GM23338 (cell line): Measurements from ENCODE around the gene ATG7. TPM values are rescaled to one million over a fixed set of nuclear protein-coding genes. Genes with fewer than 3 reads are reported as not detected.

Experiments used
- ATAC-seq: fragments of 200-7000 bp; cut with Tn5 transposase; 3 replicates; pipeline ENCODE4 v1.9.1; 2020
- DNase-seq: peaks from one replicate; pipeline ENCODE4 v3.0.0-alpha.2; 2015; ENCODE audit warnings: low spot score
- H2AFZ ChIP-seq: fragments of 200-600 bp; sonication (generic); 2 replicates; pipeline ENCODE4 v1.8.0; 2016; ENCODE audit warnings: antibody characterized with exemption, mild to moderate bottlenecking, moderate library complexity
- H3F3A ChIP-seq: fragments of 200-600 bp; sonication (generic); replicated peaks from 2 replicates; pipeline ENCODE4 v1.8.0; 2017; ENCODE audit warnings: antibody characterized with exemption, mixed run types, low read depth
- H3K27ac ChIP-seq: fragments of 200-600 bp; sonication (generic); 2 replicates; pipeline ENCODE4 v1.6.1; 2016; ENCODE audit warnings: low read depth
- H3K27me3 ChIP-seq: fragments of 200-600 bp; sonication (generic); 2 replicates; pipeline ENCODE4 v1.8.0; 2016; ENCODE audit warnings: mild to moderate bottlenecking, mixed run types, moderate library complexity; ENCODE audit not compliant: insufficient read depth
- H3K36me3 ChIP-seq: fragments of 200-600 bp; sonication (generic); 2 replicates; pipeline ENCODE4 v1.8.0; 2016; ENCODE audit warnings: mild to moderate bottlenecking; ENCODE audit not compliant: insufficient read depth
- H3K4me1 ChIP-seq: fragments of 200-600 bp; sonication (generic); 2 replicates; pipeline ENCODE4 v1.8.0; 2016; ENCODE audit warnings: mild to moderate bottlenecking, moderate library complexity; ENCODE audit not compliant: insufficient read depth
- H3K4me2 ChIP-seq: fragments of 200-600 bp; sonication (generic); 2 replicates; pipeline ENCODE4 v1.7.1; 2017; ENCODE audit warnings: mixed run types
- H3K4me3 ChIP-seq: fragments of 200-600 bp; sonication (generic); 2 replicates; pipeline ENCODE4 v1.6.1; 2016; ENCODE audit warnings: mixed run types
- H3K79me2 ChIP-seq: fragments of 200-600 bp; sonication (generic); replicated peaks from 2 replicates; pipeline ENCODE4 v1.8.0; 2017; ENCODE audit warnings: mild to moderate bottlenecking; ENCODE audit not compliant: insufficient read depth
- H3K9me2 ChIP-seq: fragments of 200-600 bp; sonication (generic); 2 replicates; pipeline ENCODE4 v1.8.0; 2017; ENCODE audit not compliant: insufficient read depth
- H4K20me1 ChIP-seq: fragments of 200-600 bp; sonication (generic); replicated peaks from 2 replicates; pipeline ENCODE4 v1.8.0; 2017; ENCODE audit warnings: mild to moderate bottlenecking; ENCODE audit not compliant: insufficient read depth
- H3K27ac Mint-ChIP-seq: 2 replicates; pipeline ENCODE4 v1.8.0; 2020; ENCODE audit warnings: inconsistent platforms, mild to moderate bottlenecking, moderate library complexity, mixed read lengths
- H3K27me3 Mint-ChIP-seq: 3 replicates; pipeline ENCODE4 v1.8.0; 2022; ENCODE audit warnings: low read depth, mild to moderate bottlenecking, moderate library complexity, mixed read lengths, inconsistent platforms; ENCODE audit not compliant: insufficient read depth, poor library complexity
- H3K36me3 Mint-ChIP-seq: 3 replicates; pipeline ENCODE4 v1.8.0; 2021; ENCODE audit warnings: low read depth, mild to moderate bottlenecking, inconsistent platforms, moderate library complexity, mixed read lengths
- H3K4me1 Mint-ChIP-seq: 3 replicates; pipeline ENCODE4 v1.8.0; 2020; ENCODE audit warnings: mild to moderate bottlenecking, inconsistent platforms, mixed read lengths
- H3K4me3 Mint-ChIP-seq: 3 replicates; pipeline ENCODE4 v1.8.0; 2021; ENCODE audit warnings: moderate library complexity, mild to moderate bottlenecking, inconsistent platforms, mixed read lengths
- H3K9me3 Mint-ChIP-seq: 3 replicates; pipeline ENCODE4 v1.8.0; 2020; ENCODE audit warnings: moderate library complexity, mild to moderate bottlenecking, inconsistent platforms, mixed read lengths
- CREB1 ChIP-seq: fragments of 250-450 bp; sonication (Bioruptor Pico); IDR thresholded peaks from 2 replicates; pipeline ENCODE4 v1.5.0; 2020; ENCODE audit warnings: low read depth, mild to moderate bottlenecking, moderate library complexity
- EZH2 ChIP-seq: fragments of 200-600 bp; sonication (generic); IDR thresholded peaks from one replicate; pipeline ENCODE4 v1.8.0; 2017; ENCODE audit warnings: antibody characterized with exemption, mild to moderate bottlenecking, low read depth; ENCODE audit not compliant: unreplicated experiment
- EZH2phosphoT487 ChIP-seq: fragments of 200-600 bp; sonication (generic); IDR thresholded peaks from one replicate; pipeline ENCODE4 v1.8.1; 2018; ENCODE audit warnings: antibody characterized with exemption; ENCODE audit not compliant: unreplicated experiment
- JUNB ChIP-seq: IDR thresholded peaks from one replicate; pipeline ENCODE4 v1.6.1; 2016; ENCODE audit warnings: antibody characterized with exemption; ENCODE audit not compliant: unreplicated experiment
- POLR2AphosphoS5 ChIP-seq: IDR thresholded peaks from 2 replicates; pipeline ENCODE4 v1.6.1; 2016; ENCODE audit warnings: antibody characterized with exemption, low read depth
- STAT1 ChIP-seq: IDR thresholded peaks from one replicate; pipeline ENCODE4 v1.6.1; 2016; ENCODE audit warnings: antibody characterized with exemption; ENCODE audit not compliant: unreplicated experiment
- ZNF331 ChIP-seq: fragments of 250-450 bp; sonication (Bioruptor Pico); IDR thresholded peaks from 2 replicates; pipeline ENCODE4 v1.5.0; 2020; ENCODE audit warnings: low read depth, mild to moderate bottlenecking, moderate library complexity
- polyA plus RNA-seq: library from polyadenylated mRNA; unstranded; fragments of >200 nt; fragmentation: Nextera tagmentation; extraction: Ambion mirVana; gene quantifications from 2 replicates; pipeline ENCODE4 v1.2.1, GENCODE V29; 2016
- total RNA-seq: library from RNA; depleted of rRNA; stranded (reverse); fragments of >200 nt; shearing (Covaris generic); gene quantifications from 2 replicates; pipeline ENCODE4 v1.2.3, GENCODE V29; 2014
- TF ChIP-seq, protein P1 (sequence below): IDR thresholded peaks from one replicate; pipeline ENCODE4 v1.6.1; 2018; ENCODE audit warnings: antibody characterized with exemption; ENCODE audit not compliant: unreplicated experiment
- TF ChIP-seq, protein P2 (sequence below), 2 experiments: fragments of 200-600 bp in 1 of 2; sonication (generic) in 1 of 2; conservative IDR thresholded peaks; 2 replicates each; pipeline versions ENCODE4 v1.5.1 to v1.6.1; 2016 to 2017; ENCODE audit warnings: antibody characterized with exemption in 2 of 2, low read depth in 2 of 2, mild to moderate bottlenecking in 2 of 2, moderate library complexity in 1 of 2
- TF ChIP-seq, protein P3 (sequence below): IDR thresholded peaks from 2 replicates; pipeline ENCODE4 v1.6.1; 2016; ENCODE audit warnings: antibody characterized with exemption

Gene ATG7
- total and polyA plus RNA-seq, 2 experiments from 2014 or later = 16.2 to 36.7 TPM

DNA sequence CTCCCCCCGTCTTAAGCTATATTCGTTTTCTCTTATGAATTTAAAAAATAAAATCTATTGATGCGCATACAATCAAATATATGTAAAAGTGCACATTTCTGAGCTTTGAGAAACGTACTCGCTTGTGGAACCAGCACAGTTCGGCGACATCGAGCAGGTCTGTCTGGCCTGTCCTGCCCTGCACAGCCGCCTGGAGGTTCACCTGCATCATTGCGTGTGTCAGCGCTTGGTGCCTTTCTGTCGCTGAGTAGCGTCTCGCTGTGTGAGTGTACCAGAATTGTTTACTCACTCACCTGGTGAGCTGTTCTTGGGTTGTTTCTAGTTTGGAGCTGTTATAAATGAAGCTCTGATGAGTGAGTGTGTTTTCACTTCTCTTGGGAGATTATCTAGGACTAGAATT, 267.5 kb downstream of the ATG7 start:
- Mint-ChIP-seq H3K9me3 (no peaks in the 10 kb centered on the region), H3K4me1 (no peaks in the 10 kb centered on the region; the same call in 2 of the 3 replicates), H3K4me3 (no peak overlapping the region), H3K27me3 (peaks cover 9% of the 10 kb centered on the region), H3K27ac (no peak overlapping the region), H3K36me3 (no peaks in the 10 kb centered on the region)
- Histone ChIP-seq H2AFZ (no peak overlapping the region), H3K79me2 (no peaks in the 10 kb centered on the region), H3K36me3 (no peaks in the 10 kb centered on the region), H3F3A (no peaks in the 10 kb centered on the region), H3K27ac (no peak overlapping the region; the same call in 1 of the 2 replicates), H4K20me1 (no peaks in the 10 kb centered on the region), H3K4me1 (no peaks in the 10 kb centered on the region), H3K4me3 (no peak overlapping the region), H3K4me2 (no peak overlapping the region), H3K9me2 (no peaks in the 10 kb centered on the region), H3K27me3 (no peaks in the 10 kb centered on the region)
- DNase-seq = peak; percentile 51
- TF ChIP-seq CREB1 (CRISPR knock-in tag) (no peak), EZH2 (no peak), ZNF331 (CRISPR knock-in tag) (no peak), POLR2AphosphoS5 (no peak)
- TF ChIP-seq, protein P1, sequence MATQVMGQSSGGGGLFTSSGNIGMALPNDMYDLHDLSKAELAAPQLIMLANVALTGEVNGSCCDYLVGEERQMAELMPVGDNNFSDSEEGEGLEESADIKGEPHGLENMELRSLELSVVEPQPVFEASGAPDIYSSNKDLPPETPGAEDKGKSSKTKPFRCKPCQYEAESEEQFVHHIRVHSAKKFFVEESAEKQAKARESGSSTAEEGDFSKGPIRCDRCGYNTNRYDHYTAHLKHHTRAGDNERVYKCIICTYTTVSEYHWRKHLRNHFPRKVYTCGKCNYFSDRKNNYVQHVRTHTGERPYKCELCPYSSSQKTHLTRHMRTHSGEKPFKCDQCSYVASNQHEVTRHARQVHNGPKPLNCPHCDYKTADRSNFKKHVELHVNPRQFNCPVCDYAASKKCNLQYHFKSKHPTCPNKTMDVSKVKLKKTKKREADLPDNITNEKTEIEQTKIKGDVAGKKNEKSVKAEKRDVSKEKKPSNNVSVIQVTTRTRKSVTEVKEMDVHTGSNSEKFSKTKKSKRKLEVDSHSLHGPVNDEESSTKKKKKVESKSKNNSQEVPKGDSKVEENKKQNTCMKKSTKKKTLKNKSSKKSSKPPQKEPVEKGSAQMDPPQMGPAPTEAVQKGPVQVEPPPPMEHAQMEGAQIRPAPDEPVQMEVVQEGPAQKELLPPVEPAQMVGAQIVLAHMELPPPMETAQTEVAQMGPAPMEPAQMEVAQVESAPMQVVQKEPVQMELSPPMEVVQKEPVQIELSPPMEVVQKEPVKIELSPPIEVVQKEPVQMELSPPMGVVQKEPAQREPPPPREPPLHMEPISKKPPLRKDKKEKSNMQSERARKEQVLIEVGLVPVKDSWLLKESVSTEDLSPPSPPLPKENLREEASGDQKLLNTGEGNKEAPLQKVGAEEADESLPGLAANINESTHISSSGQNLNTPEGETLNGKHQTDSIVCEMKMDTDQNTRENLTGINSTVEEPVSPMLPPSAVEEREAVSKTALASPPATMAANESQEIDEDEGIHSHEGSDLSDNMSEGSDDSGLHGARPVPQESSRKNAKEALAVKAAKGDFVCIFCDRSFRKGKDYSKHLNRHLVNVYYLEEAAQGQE = no peak
- TF ChIP-seq, protein P2, sequence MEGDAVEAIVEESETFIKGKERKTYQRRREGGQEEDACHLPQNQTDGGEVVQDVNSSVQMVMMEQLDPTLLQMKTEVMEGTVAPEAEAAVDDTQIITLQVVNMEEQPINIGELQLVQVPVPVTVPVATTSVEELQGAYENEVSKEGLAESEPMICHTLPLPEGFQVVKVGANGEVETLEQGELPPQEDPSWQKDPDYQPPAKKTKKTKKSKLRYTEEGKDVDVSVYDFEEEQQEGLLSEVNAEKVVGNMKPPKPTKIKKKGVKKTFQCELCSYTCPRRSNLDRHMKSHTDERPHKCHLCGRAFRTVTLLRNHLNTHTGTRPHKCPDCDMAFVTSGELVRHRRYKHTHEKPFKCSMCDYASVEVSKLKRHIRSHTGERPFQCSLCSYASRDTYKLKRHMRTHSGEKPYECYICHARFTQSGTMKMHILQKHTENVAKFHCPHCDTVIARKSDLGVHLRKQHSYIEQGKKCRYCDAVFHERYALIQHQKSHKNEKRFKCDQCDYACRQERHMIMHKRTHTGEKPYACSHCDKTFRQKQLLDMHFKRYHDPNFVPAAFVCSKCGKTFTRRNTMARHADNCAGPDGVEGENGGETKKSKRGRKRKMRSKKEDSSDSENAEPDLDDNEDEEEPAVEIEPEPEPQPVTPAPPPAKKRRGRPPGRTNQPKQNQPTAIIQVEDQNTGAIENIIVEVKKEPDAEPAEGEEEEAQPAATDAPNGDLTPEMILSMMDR (conservative IDR thresholded peaks at IDR 0.05; ENCODE audit: low read depth in 2 of 2) = peak; percentile 48 to 55
- peak; percentile 66 for ATAC-seq

DNA sequence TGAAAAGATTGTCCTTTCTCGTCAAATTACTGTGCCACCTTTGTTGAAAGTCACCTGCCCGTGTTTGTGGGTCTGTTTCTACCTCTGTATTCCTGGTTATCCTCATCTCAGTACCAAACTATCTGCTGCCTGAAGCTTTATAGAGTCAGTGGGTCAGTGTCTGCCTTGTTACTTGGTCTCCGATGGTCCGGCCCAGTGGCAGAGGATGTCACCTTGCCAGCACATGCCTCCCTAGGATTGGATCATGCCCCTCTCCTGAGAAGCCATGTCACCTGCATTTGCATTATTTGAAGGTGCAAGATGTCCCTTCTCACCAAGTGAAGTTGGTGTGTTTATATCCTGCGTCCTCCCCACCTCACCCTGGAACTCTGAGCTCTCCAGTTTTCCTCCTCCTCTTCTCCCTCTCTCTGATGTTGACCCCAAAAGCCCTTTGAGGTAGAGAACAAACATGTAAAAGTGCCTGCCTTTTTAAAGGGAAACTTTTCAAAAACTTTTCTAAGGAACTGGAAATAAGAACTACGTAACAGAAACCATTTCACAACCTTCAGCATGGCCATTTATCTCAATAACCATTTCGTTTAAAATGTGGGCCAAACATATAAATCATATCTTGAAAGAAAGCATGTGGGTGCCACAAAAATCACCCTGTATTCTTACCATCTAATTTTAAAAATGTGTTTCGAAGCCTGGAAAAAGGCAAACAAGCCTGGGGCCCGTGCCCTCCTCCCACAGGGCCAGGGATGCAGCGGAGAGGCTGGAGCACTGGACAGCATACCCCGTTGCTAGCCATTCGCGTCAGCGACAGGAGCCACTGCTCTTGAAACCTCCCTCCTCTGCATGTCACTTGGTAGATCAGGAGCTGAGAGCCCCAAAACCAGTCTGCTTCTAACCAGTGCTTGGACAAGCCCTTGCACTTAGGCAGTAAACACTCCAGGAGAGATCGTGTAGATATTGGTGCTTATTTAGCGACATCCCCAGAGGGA, 269.4 kb downstream of the ATG7 start:
- Histone ChIP-seq H3F3A (no peaks in the 10 kb centered on the region), H3K9me2 (no peaks in the 10 kb centered on the region), H3K4me1 (no peaks in the 10 kb centered on the region), H3K27me3 (no peaks in the 10 kb centered on the region), H3K79me2 (no peaks in the 10 kb centered on the region), H3K36me3 (no peaks in the 10 kb centered on the region), H3K4me3 (no peak overlapping the region), H2AFZ (no peak overlapping the region), H4K20me1 (no peaks in the 10 kb centered on the region), H3K4me2 (no peak overlapping the region), H3K27ac (no peak overlapping the region)
- peaks cover 4% of the 10 kb centered on the region for H3K27me3 Mint-ChIP-seq
- H3K4me1 Mint-ChIP-seq = no peaks in the 10 kb centered on the region
- DNase-seq (no peak), ATAC-seq (no peak)
- H3K36me3 Mint-ChIP-seq = no peaks in the 10 kb centered on the region
- no peak overlapping the region for H3K4me3 Mint-ChIP-seq
- no peaks in the 10 kb centered on the region for H3K9me3 Mint-ChIP-seq
- no peak overlapping the region for H3K27ac Mint-ChIP-seq
- TF ChIP-seq EZH2phosphoT487 (no peak), STAT1 (no peak), EZH2 (no peak), JUNB (no peak)
- TF ChIP-seq, protein P2 (conservative IDR thresholded peaks at IDR 0.05; ENCODE audit: low read depth in 2 of 2) = no peak
- TF ChIP-seq, protein P3, sequence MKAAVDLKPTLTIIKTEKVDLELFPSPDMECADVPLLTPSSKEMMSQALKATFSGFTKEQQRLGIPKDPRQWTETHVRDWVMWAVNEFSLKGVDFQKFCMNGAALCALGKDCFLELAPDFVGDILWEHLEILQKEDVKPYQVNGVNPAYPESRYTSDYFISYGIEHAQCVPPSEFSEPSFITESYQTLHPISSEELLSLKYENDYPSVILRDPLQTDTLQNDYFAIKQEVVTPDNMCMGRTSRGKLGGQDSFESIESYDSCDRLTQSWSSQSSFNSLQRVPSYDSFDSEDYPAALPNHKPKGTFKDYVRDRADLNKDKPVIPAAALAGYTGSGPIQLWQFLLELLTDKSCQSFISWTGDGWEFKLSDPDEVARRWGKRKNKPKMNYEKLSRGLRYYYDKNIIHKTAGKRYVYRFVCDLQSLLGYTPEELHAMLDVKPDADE = no peak
